ENCODE results near the gene COMP.

- TF ChIP-seq CTCF (IDR thresholded peaks at IDR 0.05 in 2 of 3, conservative IDR thresholded peaks at IDR 0.05 in 1 of 3; ENCODE audit: borderline replicate concordance in 1 of 3, insufficient read depth in 1 of 3, low read depth in 2 of 3, low read length in 2 of 3) = no peak
- no peak for TF ChIP-seq YY1 (IDR thresholded peaks at IDR 0.05; ENCODE audit: extremely low read depth, insufficient replicate concordance, low read depth, low read length)
- TF ChIP-seq EZH2 (IDR thresholded peaks at IDR 0.05) = no peak
- TF ChIP-seq POLR2AphosphoS5 (IDR thresholded peaks at IDR 0.05; ENCODE audit: low read depth, low read length) = no peak
- no peak for TF ChIP-seq MAX (IDR thresholded peaks at IDR 0.05)
- TF ChIP-seq ZBTB33 (IDR thresholded peaks at IDR 0.05; ENCODE audit: extremely low read depth, insufficient replicate concordance, low read length) = no peak
- no peak for TF ChIP-seq ATF3 (IDR thresholded peaks at IDR 0.05)
- TF ChIP-seq POLR2A (IDR thresholded peaks at IDR 0.05; ENCODE audit: borderline replicate concordance, extremely low read depth, insufficient read depth, insufficient read length) = no peak
- TF ChIP-seq EZH2phosphoT487 (IDR thresholded peaks at IDR 0.05; ENCODE audit: borderline replicate concordance) = no peak
- no peak for TF ChIP-seq SP1 (IDR thresholded peaks at IDR 0.05; ENCODE audit: low read depth)
- TF ChIP-seq EGR1 (IDR thresholded peaks at IDR 0.05; ENCODE audit: low read depth) = no peak
- no peak for TF ChIP-seq ZNF274 (IDR thresholded peaks at IDR 0.05; ENCODE audit: low read depth, low read length)
- no peak for TF ChIP-seq ZFX (IDR thresholded peaks at IDR 0.05)
- no peak for TF ChIP-seq RAD21 (IDR thresholded peaks at IDR 0.05; ENCODE audit: low read depth)
Observed at GRCh38 chr19:18760440-18761383, 30.4 kb downstream of the COMP start.

All from HCT116 (cell line).